ENCODE data around the gene SKIC8.

SKIC8 gene

DNA sequence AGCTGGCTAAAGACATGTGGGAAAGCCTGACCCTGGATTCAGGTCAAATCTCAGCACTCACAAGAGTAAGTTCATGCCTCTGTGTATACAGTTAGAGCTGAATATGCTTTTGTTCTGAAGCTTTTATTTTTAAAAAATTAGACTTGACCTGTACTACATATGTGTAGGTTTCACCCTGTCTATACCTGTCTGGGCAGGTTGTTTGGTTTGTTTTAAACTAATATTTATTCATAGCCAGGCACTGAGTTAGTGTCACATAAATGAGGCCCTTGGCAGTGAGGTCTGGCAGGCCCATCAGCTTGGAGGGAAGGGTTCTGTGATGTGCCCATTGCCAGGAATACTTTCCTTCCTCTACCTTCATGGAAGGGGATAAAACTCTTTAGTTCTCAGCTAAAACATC is 33.2 kb downstream of the SKIC8 start:
- TF ChIP-seq, protein P1, sequence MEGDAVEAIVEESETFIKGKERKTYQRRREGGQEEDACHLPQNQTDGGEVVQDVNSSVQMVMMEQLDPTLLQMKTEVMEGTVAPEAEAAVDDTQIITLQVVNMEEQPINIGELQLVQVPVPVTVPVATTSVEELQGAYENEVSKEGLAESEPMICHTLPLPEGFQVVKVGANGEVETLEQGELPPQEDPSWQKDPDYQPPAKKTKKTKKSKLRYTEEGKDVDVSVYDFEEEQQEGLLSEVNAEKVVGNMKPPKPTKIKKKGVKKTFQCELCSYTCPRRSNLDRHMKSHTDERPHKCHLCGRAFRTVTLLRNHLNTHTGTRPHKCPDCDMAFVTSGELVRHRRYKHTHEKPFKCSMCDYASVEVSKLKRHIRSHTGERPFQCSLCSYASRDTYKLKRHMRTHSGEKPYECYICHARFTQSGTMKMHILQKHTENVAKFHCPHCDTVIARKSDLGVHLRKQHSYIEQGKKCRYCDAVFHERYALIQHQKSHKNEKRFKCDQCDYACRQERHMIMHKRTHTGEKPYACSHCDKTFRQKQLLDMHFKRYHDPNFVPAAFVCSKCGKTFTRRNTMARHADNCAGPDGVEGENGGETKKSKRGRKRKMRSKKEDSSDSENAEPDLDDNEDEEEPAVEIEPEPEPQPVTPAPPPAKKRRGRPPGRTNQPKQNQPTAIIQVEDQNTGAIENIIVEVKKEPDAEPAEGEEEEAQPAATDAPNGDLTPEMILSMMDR (IDR thresholded peaks at IDR 0.05; ENCODE audit: low read length), result no peak
- TF ChIP-seq EZH2 (IDR thresholded peaks at IDR 0.05; ENCODE audit: borderline replicate concordance, low read length), result no peak
- H3F3A ChIP-seq (ENCODE audit: insufficient read depth, low read length), result no peaks in the 10 kb centered on the region

DNA sequence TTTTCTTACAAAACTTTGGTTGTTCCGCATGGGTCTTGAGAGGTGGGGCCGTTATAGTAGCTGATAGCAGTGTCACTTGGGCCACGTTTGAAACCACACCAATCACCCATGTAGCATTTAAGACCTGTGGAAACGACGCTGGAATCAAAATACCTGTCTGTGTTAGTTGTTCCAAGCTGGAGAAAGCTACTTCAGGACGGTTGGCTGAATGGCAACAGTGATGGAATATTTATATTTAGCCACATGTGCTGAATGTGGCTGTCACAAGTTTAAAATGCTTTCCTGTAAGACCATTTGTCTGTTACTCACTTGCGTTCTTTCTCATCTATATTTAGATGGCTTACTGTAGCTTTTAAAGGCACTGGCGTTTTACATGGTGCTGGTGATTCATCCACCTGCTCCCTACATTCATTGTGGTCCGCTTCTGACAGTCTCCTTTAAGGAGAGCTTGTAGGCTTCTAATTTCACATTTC is 33.6 kb downstream of the SKIC8 start:
- Histone ChIP-seq H4K20me1 (ENCODE audit: insufficient read depth, low read length) (no peaks in the 10 kb centered on the region), H3K4me3 (ENCODE audit: low read depth, low read length, poor library complexity, severe bottlenecking) (peak overlapping the region; percentile 64), H2AFZ (ENCODE audit: low read length) (no peak overlapping the region), H3K79me2 (ENCODE audit: insufficient read depth, low read length) (no peaks in the 10 kb centered on the region; the same call in 1 of the 2 replicates), H3K9me2 (ENCODE audit: low read depth, low read length) (no peaks in the 10 kb centered on the region), H3K27me3 (ENCODE audit: insufficient read depth, low read length) (no peaks in the 10 kb centered on the region), H3K9me3 (ENCODE audit: low read length) (no peaks in the 10 kb centered on the region), H3K36me3 (ENCODE audit: insufficient read depth, low read length) (no peaks in the 10 kb centered on the region), H3F3A (ENCODE audit: insufficient read depth, low read length) (no peaks in the 10 kb centered on the region), H3K27ac (ENCODE audit: low read depth, low read length, poor library complexity, severe bottlenecking) (no peak overlapping the region), H3K4me1 (ENCODE audit: insufficient read depth, low read length, severe bottlenecking) (peaks cover 34% of the 10 kb centered on the region), H3K9ac (ENCODE audit: low read length) (peak overlapping the region; percentile 59; the same call in 1 of the 2 replicates), H3K4me2 (ENCODE audit: low read length) (peak overlapping the region; percentile 54)
- TF ChIP-seq EZH2 (IDR thresholded peaks at IDR 0.05; ENCODE audit: borderline replicate concordance, low read length), result no peak
- TF ChIP-seq, protein P1 (IDR thresholded peaks at IDR 0.05; ENCODE audit: low read length), result no peak

More for the DNA sequence above, 33.2 kb downstream of the SKIC8 start:
- Histone ChIP-seq H2AFZ (ENCODE audit: low read length) (no peak overlapping the region), H3K4me2 (ENCODE audit: low read length) (peak overlapping the region; percentile 54), H3K36me3 (ENCODE audit: insufficient read depth, low read length) (no peaks in the 10 kb centered on the region), H3K27ac (ENCODE audit: low read depth, low read length, poor library complexity, severe bottlenecking) (no peak overlapping the region), H3K9ac (ENCODE audit: low read length) (no peak overlapping the region; the same call in 1 of the 2 replicates), H3K4me3 (ENCODE audit: low read depth, low read length, poor library complexity, severe bottlenecking) (peak overlapping the region; percentile 64), H3K27me3 (ENCODE audit: insufficient read depth, low read length) (no peaks in the 10 kb centered on the region), H3K9me2 (ENCODE audit: low read depth, low read length) (no peaks in the 10 kb centered on the region), H4K20me1 (ENCODE audit: insufficient read depth, low read length) (no peaks in the 10 kb centered on the region), H3K9me3 (ENCODE audit: low read length) (no peaks in the 10 kb centered on the region), H3K4me1 (ENCODE audit: insufficient read depth, low read length, severe bottlenecking) (peaks cover 34% of the 10 kb centered on the region), H3K79me2 (ENCODE audit: insufficient read depth, low read length) (no peaks in the 10 kb centered on the region; the same call in 1 of the 2 replicates)

DNA sequence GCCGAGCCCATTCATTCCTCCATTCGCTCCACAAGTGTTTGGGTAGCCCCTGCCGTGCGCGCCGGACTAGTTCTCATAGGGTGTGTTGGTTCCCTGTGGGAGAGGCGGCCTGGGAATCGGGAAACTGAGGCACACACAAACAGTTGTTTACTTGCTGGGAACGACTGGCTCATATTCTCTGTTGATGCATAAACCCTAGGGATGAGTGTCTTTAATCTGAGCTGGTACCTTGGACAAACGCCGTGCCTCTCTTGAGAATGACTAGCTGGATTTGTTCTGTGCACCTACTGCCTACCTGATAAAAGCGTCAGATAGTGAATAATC is 34.3 kb downstream of the SKIC8 start:
- H2AFZ ChIP-seq (ENCODE audit: low read length), result no peak overlapping the region
- peaks cover 34% of the 10 kb centered on the region for H3K4me1 ChIP-seq (ENCODE audit: insufficient read depth, low read length, severe bottlenecking)
- H3K4me3 ChIP-seq (ENCODE audit: low read depth, low read length, poor library complexity, severe bottlenecking), result peak overlapping the region; percentile 64
- H4K20me1 ChIP-seq (ENCODE audit: insufficient read depth, low read length), result no peaks in the 10 kb centered on the region
- no peaks in the 10 kb centered on the region for H3K9me2 ChIP-seq (ENCODE audit: low read depth, low read length)
- TF ChIP-seq, protein P1 (IDR thresholded peaks at IDR 0.05; ENCODE audit: low read length), result no peak
- no peak for TF ChIP-seq EZH2 (IDR thresholded peaks at IDR 0.05; ENCODE audit: borderline replicate concordance, low read length)
- peak overlapping the region; percentile 59 for H3K9ac ChIP-seq (ENCODE audit: low read length)
- no peaks in the 10 kb centered on the region for H3F3A ChIP-seq (ENCODE audit: insufficient read depth, low read length)
- H3K4me2 ChIP-seq (ENCODE audit: low read length), result peak overlapping the region; percentile 54
- no peaks in the 10 kb centered on the region for H3K27me3 ChIP-seq (ENCODE audit: insufficient read depth, low read length)
- H3K36me3 ChIP-seq (ENCODE audit: insufficient read depth, low read length), result no peaks in the 10 kb centered on the region
- H3K79me2 ChIP-seq (ENCODE audit: insufficient read depth, low read length), result no peaks in the 10 kb centered on the region; the same call in 1 of the 2 replicates
- no peak overlapping the region for H3K27ac ChIP-seq (ENCODE audit: low read depth, low read length, poor library complexity, severe bottlenecking)
- no peaks in the 10 kb centered on the region for H3K9me3 ChIP-seq (ENCODE audit: low read length)

Data from OCI-LY1 (cell line).